ENCODE measurements around the gene OR4C3. TPM values are rescaled to one million over a fixed set of nuclear protein-coding genes. Genes with fewer than 3 reads are reported as not detected.
"Not testable (repeated sequence)": the region's sequence is repeated elsewhere in the genome, so short reads cannot be mapped to it uniquely, and the experiment has no call there.

OR4C3 gene
- total and polyA plus RNA-seq, 11 donors: not detected

DNA sequence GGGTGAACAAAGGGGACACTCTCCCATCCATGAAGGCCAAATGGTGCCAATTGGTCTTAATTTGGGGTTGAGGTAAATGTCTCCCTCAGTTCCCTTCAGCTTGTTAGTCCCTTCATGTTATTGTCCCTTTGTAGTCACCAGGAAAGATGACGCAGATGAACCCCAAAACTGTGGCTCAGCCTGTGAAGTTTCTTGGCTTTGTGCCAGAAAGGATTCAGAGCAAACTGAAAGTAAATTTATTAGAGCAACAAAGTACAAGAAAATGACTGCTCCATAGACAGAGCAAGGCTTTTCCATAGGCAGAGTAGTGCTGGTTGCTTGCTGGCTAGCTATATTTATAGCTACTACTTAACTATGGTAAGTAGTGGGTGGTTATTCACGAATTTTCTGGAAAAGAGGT, 16.7 kb downstream of the OR4C3 start:
- Histone ChIP-seq H3K27ac (no peak overlapping the region), H3K9me3 (peaks cover 0 to 5% (median 0%) of the 10 kb centered on the region in 12 donors), H3K4me1 (no peaks in the 10 kb centered on the region), H3K4me3 (no peak overlapping the region), H3K27me3 (no peaks in the 10 kb centered on the region), H3K36me3 (no peaks in the 10 kb centered on the region)
- no peak for DNase-seq
- TF ChIP-seq POLR2A (IDR thresholded peaks at IDR 0.05): no peak
- TF ChIP-seq, protein P1, sequence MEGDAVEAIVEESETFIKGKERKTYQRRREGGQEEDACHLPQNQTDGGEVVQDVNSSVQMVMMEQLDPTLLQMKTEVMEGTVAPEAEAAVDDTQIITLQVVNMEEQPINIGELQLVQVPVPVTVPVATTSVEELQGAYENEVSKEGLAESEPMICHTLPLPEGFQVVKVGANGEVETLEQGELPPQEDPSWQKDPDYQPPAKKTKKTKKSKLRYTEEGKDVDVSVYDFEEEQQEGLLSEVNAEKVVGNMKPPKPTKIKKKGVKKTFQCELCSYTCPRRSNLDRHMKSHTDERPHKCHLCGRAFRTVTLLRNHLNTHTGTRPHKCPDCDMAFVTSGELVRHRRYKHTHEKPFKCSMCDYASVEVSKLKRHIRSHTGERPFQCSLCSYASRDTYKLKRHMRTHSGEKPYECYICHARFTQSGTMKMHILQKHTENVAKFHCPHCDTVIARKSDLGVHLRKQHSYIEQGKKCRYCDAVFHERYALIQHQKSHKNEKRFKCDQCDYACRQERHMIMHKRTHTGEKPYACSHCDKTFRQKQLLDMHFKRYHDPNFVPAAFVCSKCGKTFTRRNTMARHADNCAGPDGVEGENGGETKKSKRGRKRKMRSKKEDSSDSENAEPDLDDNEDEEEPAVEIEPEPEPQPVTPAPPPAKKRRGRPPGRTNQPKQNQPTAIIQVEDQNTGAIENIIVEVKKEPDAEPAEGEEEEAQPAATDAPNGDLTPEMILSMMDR (IDR thresholded peaks at IDR 0.05): no peak
- ATAC-seq: no peak
- intact Hi-C loops (cut with DNase I): no loop called here
- 43 to 61% (median 50%) methylated on average over 2 of the region's 2 CpGs for WGBS, 4 donors

DNA sequence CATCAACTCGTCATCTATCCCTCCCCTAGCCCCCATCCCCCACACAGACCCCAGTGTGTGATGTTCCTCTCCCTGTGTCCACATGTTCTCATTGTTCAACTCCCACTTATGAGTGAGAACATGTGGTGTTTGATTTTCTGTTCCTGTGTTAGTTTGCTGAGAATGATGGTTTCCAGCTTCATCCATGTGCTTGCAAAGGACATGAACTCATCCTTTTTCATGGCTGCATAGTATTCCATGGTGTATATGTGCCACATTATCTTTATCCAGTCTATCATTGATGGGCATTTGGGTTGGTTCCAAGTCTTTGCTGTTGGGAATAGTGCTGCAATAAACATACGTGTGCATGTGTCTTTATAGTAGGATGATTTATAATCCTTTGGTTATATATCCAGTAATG, 17.8 kb downstream of the OR4C3 start:
- H3K27ac ChIP-seq; ATAC-seq; H3K4me3 ChIP-seq; intact Hi-C loops (cut with DNase I); H3K4me1 ChIP-seq; H3K27me3 ChIP-seq; H3K36me3 ChIP-seq; H3K9me3 ChIP-seq; DNase-seq: not testable (repeated sequence)
- 43 to 66% (median 46%) methylated on average over 2 of the region's 2 CpGs for WGBS, 4 donors

DNA sequence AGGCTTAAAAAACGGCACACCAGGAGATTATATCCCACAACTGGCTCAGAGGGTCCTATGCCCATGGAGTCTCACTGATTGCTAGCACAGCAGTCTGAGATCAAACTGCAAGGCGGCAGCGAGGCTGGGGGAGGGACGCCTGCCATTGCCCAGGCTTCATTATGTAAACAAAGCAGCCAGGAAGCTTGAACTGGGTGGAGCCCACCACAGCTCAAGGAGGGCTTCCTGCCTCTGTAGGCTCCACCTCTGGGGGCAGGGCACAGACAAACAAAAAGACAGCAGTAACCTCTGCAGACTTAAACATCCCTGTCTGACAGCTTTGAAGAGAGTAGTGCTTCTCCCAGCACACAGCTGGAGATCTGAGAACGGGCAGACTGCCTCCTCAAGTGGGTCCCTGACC, 21.6 kb downstream of the OR4C3 start:
- 60 to 76% (median 66%) methylated on average over 5 of the region's 5 CpGs for WGBS, 4 donors
- H3K36me3 ChIP-seq; DNase-seq; H3K27ac ChIP-seq; H3K4me3 ChIP-seq; ATAC-seq; intact Hi-C loops (cut with DNase I); H3K9me3 ChIP-seq; H3K27me3 ChIP-seq; H3K4me1 ChIP-seq: not testable (repeated sequence)

DNA sequence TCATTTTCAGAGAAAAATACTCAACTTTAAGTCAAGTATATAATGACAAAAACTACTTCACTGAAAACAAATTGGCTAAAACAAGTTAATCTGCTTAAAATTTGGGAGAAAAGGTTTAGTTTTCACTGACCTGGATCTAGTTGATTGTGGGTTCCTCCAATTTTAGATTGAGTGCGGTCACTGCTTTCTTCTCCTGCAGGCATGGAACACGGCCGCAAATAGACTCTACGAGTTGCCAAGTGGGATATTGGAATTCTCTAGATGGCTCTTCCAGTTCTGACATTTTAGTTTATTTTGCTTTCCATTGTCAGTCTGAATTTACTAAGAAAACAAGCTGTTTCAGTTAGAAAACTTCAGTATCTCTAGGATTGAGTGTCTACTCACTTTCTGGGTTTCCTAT, 29.3 kb downstream of the OR4C3 start:
- 75 to 87% (median 78%) methylated on average over 4 of the region's 4 CpGs for WGBS, 4 donors
- peaks cover 0 to 12% (median 0%) of the 10 kb centered on the region in 12 donors for H3K9me3 ChIP-seq
- intact Hi-C loops (cut with DNase I): loop anchor here in 4 of 10 donors (10.0 kb wide), 1 partner anchor 1671 kb away; no protein-coding TSS in a partner anchor
- no peak overlapping the region for H3K4me3 ChIP-seq
- no peaks in the 10 kb centered on the region for H3K4me1 ChIP-seq
- H3K36me3 ChIP-seq: no peaks in the 10 kb centered on the region
- no peak overlapping the region for H3K27ac ChIP-seq
- no peak for DNase-seq
- peak in 1 of 4 donors; percentile 58 for ATAC-seq
- H3K27me3 ChIP-seq: no peaks in the 10 kb centered on the region
- no peak for TF ChIP-seq POLR2A (IDR thresholded peaks at IDR 0.05)
- TF ChIP-seq, protein P1 (IDR thresholded peaks at IDR 0.05): no peak

DNA sequence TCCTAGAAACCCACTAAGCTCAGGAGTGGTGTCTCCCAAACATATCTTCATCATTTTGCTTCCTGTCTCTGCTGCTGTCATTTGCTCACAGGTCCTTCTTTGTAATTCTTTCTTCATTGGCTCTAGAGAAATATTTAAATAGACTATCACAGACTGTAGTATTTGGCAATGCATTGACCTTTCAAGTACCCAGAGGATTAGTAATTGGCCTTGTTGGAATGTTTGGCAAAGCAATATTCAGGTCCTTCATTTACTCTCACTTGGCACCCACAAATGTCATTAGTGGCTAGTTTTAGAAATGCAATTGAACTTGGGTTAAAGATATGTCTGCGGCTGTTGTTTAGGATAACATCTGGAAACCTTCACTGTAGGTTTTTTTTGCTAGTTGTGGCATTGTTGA, 30.0 kb downstream of the OR4C3 start:
- peak in 2 of 4 donors; percentile 78 to 81 for ATAC-seq
- H3K27ac ChIP-seq: no peak overlapping the region
- H3K27me3 ChIP-seq: no peaks in the 10 kb centered on the region
- H3K4me1 ChIP-seq: no peaks in the 10 kb centered on the region
- H3K4me3 ChIP-seq: no peak overlapping the region
- peaks cover 0 to 12% (median 0%) of the 10 kb centered on the region in 12 donors for H3K9me3 ChIP-seq
- TF ChIP-seq, protein P1 (IDR thresholded peaks at IDR 0.05): no peak
- TF ChIP-seq POLR2A (IDR thresholded peaks at IDR 0.05): no peak
- H3K36me3 ChIP-seq: no peaks in the 10 kb centered on the region
- 54 to 73% (median 61%) methylated on average over 1 of the region's 1 CpG for whole genome bisulfite sequencing, 4 donors
- intact Hi-C loops (cut with DNase I): loop anchor here in 5 of 10 donors (5.0 to 10.0 kb wide), 2 partner anchors 1670 to 1673 kb away; no protein-coding TSS in a partner anchor
- no peak for DNase-seq

DNA sequence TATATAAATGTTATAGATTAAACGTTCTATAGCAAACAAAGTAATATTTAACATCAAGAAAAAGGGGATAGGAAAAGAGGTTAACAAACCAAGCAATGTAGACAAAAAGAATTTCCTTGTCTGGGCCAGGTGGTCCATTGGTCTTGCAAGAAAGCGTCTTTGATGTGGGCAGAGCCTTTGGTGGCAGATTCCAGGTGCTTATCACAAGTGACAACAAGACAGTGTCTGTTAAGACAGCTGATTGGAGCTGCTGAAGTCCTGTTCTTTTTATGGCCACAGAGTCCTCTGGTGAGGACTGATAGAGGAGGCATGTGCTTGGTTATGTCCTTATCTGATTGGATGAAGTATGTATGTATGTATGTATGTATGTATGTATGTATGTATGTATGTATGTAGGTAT, 36.6 kb downstream of the OR4C3 start:
- H3K9me3 ChIP-seq: peaks cover 0 to 12% (median 0%) of the 10 kb centered on the region in 12 donors
- 38 to 40% (median 39%) methylated on average over 2 of the region's 2 CpGs for WGBS, 4 donors
- intact Hi-C loops (cut with DNase I); H3K27ac ChIP-seq; ATAC-seq; H3K27me3 ChIP-seq; H3K36me3 ChIP-seq; H3K4me3 ChIP-seq; H3K4me1 ChIP-seq; DNase-seq: not testable (repeated sequence)

Measured in heart left ventricle (tissue), 16 donors.